Astrocyte (in vitro differentiated cells and primary cell): ENCODE measurements around the gene SLC35B1. TPM values are rescaled to one million over a fixed set of nuclear protein-coding genes. Genes with fewer than 3 reads are reported as not detected.

Experiments
- DNase-seq: peaks from one replicate; pipeline ENCODE4 v3.0.0-alpha.2; 2010; ENCODE audit warnings: low read depth
- FAIRE-seq: peaks from 2 replicates; lab custom pipeline; 2011; peaks lifted over from hg19 to GRCh38; lab: Jason Lieb, UNC
- H2AFZ ChIP-seq: 2 replicates; pipeline ENCODE4 v1.6.0; 2012; ENCODE audit warnings: low read depth, low read length, inconsistent platforms
- H3K27ac ChIP-seq: 2 replicates; pipeline ENCODE4 v1.5.1; 2011; ENCODE audit warnings: low read depth, low read length, inconsistent platforms
- H3K27me3 ChIP-seq: 2 replicates; pipeline ENCODE4 v1.6.0; 2011; ENCODE audit warnings: low read length, inconsistent platforms; ENCODE audit not compliant: insufficient read depth
- H3K36me3 ChIP-seq: 2 replicates; pipeline ENCODE4 v1.5.1; 2011; ENCODE audit warnings: low read length, inconsistent platforms; ENCODE audit not compliant: insufficient read depth
- H3K4me1 ChIP-seq: 2 replicates; pipeline ENCODE4 v1.5.1; 2011; ENCODE audit warnings: low read length, inconsistent platforms; ENCODE audit not compliant: insufficient read depth
- H3K4me2 ChIP-seq: 2 replicates; pipeline ENCODE4 v1.6.0; 2012; ENCODE audit warnings: low read length, inconsistent platforms
- H3K4me3 ChIP-seq: 2 replicates; pipeline ENCODE4 v1.5.1; 2011; ENCODE audit warnings: low read depth, mild to moderate bottlenecking, low read length, inconsistent platforms; ENCODE audit not compliant: insufficient read depth
- H3K79me2 ChIP-seq: 2 replicates; pipeline ENCODE4 v1.6.0; 2012; ENCODE audit warnings: mild to moderate bottlenecking, low read length, inconsistent platforms; ENCODE audit not compliant: insufficient read depth
- H3K9ac ChIP-seq: 2 replicates; pipeline ENCODE4 v1.6.0; 2012; ENCODE audit warnings: mild to moderate bottlenecking, low read length, inconsistent platforms
- H3K9me3 ChIP-seq: 2 replicates; pipeline ENCODE4 v1.5.1; 2012; ENCODE audit warnings: low read depth, mild to moderate bottlenecking, low read length, inconsistent platforms; ENCODE audit not compliant: insufficient read depth
- H4K20me1 ChIP-seq: 2 replicates; pipeline ENCODE4 v1.6.0; 2012; ENCODE audit warnings: low read length, inconsistent platforms; ENCODE audit not compliant: insufficient read depth
- H3K27ac Mint-ChIP-seq: one replicate; pipeline ENCODE4 v1.8.0; 2021; ENCODE audit warnings: mild to moderate bottlenecking, mixed read lengths; ENCODE audit not compliant: unreplicated experiment
- H3K27me3 Mint-ChIP-seq: one replicate; pipeline ENCODE4 v1.8.0; 2021; ENCODE audit warnings: low read depth, mixed read lengths; ENCODE audit not compliant: unreplicated experiment
- H3K36me3 Mint-ChIP-seq: one replicate; pipeline ENCODE4 v1.8.0; 2021; ENCODE audit warnings: low read depth, mixed read lengths; ENCODE audit not compliant: unreplicated experiment
- H3K4me1 Mint-ChIP-seq: one replicate; pipeline ENCODE4 v1.8.0; 2021; ENCODE audit warnings: low read depth, mixed read lengths; ENCODE audit not compliant: unreplicated experiment
- H3K4me3 Mint-ChIP-seq: one replicate; pipeline ENCODE4 v1.8.0; 2021; ENCODE audit warnings: mild to moderate bottlenecking, moderate library complexity, mixed read lengths; ENCODE audit not compliant: unreplicated experiment
- H3K9me3 Mint-ChIP-seq: one replicate; pipeline ENCODE4 v1.8.0; 2021; ENCODE audit warnings: mild to moderate bottlenecking, mixed read lengths; ENCODE audit not compliant: unreplicated experiment
- CTCF ChIP-seq: IDR thresholded peaks from 2 replicates; pipeline ENCODE4 v1.5.1; 2011; ENCODE audit warnings: low read depth, mild to moderate bottlenecking, inconsistent platforms, low read length, moderate library complexity; ENCODE audit not compliant: insufficient read depth
- EZH2 ChIP-seq: IDR thresholded peaks from 2 replicates; pipeline ENCODE4 v1.6.1; 2012; ENCODE audit warnings: mild to moderate bottlenecking, low read length, inconsistent platforms; ENCODE audit not compliant: insufficient read depth
- total RNA-seq: library from RNA; stranded (reverse); gene quantifications from 2 replicates; pipeline ENCODE4 v1.2.1, GENCODE V29; 2021

Gene SLC35B1
- total RNA-seq, 1 donor from 2014 or later, result 61.1 TPM

DNA sequence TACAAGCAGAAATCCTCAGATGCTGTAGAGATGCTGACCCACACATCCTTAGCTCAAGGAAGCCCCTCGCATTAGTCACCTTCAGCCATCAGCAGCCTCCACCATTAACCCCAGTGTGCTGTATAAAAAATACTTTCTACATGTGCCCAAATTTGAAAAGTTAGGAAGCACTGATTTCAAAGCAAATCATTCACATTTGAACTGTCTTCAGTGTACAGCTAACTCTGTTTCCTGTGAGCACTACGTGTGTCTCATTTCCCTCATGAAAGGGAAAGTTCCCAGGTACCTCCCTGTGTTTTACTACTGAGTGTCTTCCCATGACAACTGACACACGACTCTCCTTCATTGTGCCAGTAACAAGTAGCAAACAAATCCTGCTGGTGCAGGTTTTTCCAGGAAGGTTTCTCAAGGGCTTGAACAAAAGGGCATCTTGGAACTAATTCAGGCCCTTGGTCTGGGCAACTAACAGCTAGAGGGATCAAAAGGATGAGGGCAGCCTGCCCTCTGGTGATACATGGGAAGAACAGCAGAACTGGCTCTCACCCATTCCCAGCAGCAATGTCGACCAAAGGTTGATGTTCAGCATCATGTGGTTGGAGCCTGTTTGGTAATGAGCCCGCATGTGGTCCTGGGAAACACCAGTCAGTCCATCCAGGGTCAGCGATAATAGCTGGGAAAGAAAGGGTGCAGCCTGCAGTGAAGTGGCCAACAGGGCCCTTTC is 4.0 kb downstream of the SLC35B1 start:
- Mint-ChIP-seq H3K27me3 (no peaks in the 10 kb centered on the region), H3K27ac (no peak overlapping the region), H3K36me3 (peaks cover 5% of the 10 kb centered on the region), H3K4me1 (peaks cover 6% of the 10 kb centered on the region), H3K9me3 (no peaks in the 10 kb centered on the region), H3K4me3 (no peak overlapping the region)
- Histone ChIP-seq H3K9ac (no peak overlapping the region), H3K36me3 (peaks cover 52% of the 10 kb centered on the region), H3K4me2 (no peak overlapping the region), H3K27ac (no peak overlapping the region), H3K27me3 (no peaks in the 10 kb centered on the region), H3K79me2 (peaks cover 24% of the 10 kb centered on the region), H3K9me3 (no peaks in the 10 kb centered on the region), H4K20me1 (peaks cover 6% of the 10 kb centered on the region), H3K4me1 (peaks cover 13% of the 10 kb centered on the region), H3K4me3 (no peak overlapping the region), H2AFZ (no peak overlapping the region)
- TF ChIP-seq CTCF, result peak; percentile 49
- no peak for TF ChIP-seq EZH2
- DNase-seq, result peak; percentile 16
- no peak for FAIRE-seq

GRCh38 chr17:49700960-49701359 is 6.8 kb downstream of the SLC35B1 start:
- Mint-ChIP-seq H3K4me1 (peaks cover 5% of the 10 kb centered on the region), H3K27me3 (no peaks in the 10 kb centered on the region), H3K9me3 (no peaks in the 10 kb centered on the region), H3K36me3 (peaks cover 5% of the 10 kb centered on the region), H3K4me3 (no peak overlapping the region), H3K27ac (no peak overlapping the region)
- Histone ChIP-seq H3K27ac (no peak overlapping the region), H3K79me2 (peaks cover 6% of the 10 kb centered on the region), H3K9me3 (no peaks in the 10 kb centered on the region), H3K9ac (no peak overlapping the region), H4K20me1 (peaks cover 5% of the 10 kb centered on the region), H3K4me1 (no peaks in the 10 kb centered on the region), H3K27me3 (no peaks in the 10 kb centered on the region), H3K4me3 (no peak overlapping the region), H3K4me2 (no peak overlapping the region), H3K36me3 (peaks cover 52% of the 10 kb centered on the region), H2AFZ (no peak overlapping the region)
- TF ChIP-seq EZH2 (no peak), CTCF (no peak)
- no peak for FAIRE-seq
- no peak for DNase-seq

- no peaks in the 10 kb centered on the region for H3K9me3 Mint-ChIP-seq
- Histone ChIP-seq H4K20me1 (no peaks in the 10 kb centered on the region), H3K27me3 (no peaks in the 10 kb centered on the region), H3K4me1 (no peaks in the 10 kb centered on the region), H3K4me2 (no peak overlapping the region), H3K4me3 (no peak overlapping the region), H3K9ac (no peak overlapping the region), H3K27ac (no peak overlapping the region), H3K36me3 (peaks cover 43% of the 10 kb centered on the region), H3K79me2 (no peaks in the 10 kb centered on the region), H2AFZ (no peak overlapping the region), H3K9me3 (no peaks in the 10 kb centered on the region)
- H3K27me3 Mint-ChIP-seq, result peaks cover 3% of the 10 kb centered on the region
- TF ChIP-seq CTCF (no peak), EZH2 (no peak)
- H3K36me3 Mint-ChIP-seq, result peaks cover 2% of the 10 kb centered on the region
- FAIRE-seq (no peak), DNase-seq (no peak)
- no peak overlapping the region for H3K27ac Mint-ChIP-seq
- no peak overlapping the region for H3K4me3 Mint-ChIP-seq
- H3K4me1 Mint-ChIP-seq, result peaks cover 5% of the 10 kb centered on the region
These were observed 7.7 kb downstream of the SLC35B1 start for GRCh38 chr17:49699966-49700575.
